Osteoblast (primary cell): ENCODE data around the gene SNAI1. TPM values are rescaled to one million over a fixed set of nuclear protein-coding genes. Genes with fewer than 3 reads are reported as not detected.

Source experiments
- DNase-seq: peaks from one replicate; pipeline ENCODE4 v3.0.0; 2011; ENCODE audit warnings: low spot score, mixed read lengths; ENCODE audit not compliant: insufficient read length; ENCODE audit errors: missing footprints
- H2AFZ ChIP-seq: 2 replicates; pipeline ENCODE4 v1.6.0; 2011; ENCODE audit warnings: mild to moderate bottlenecking, low read length
- H3K27ac ChIP-seq: 2 replicates; pipeline ENCODE4 v1.5.1; 2011; ENCODE audit warnings: mild to moderate bottlenecking, low read depth, low read length, moderate library complexity
- H3K27me3 ChIP-seq: 2 replicates; pipeline ENCODE4 v1.6.0; 2012; ENCODE audit warnings: mild to moderate bottlenecking, control low read depth, inconsistent platforms, low read length, moderate library complexity; ENCODE audit not compliant: insufficient read depth
- H3K36me3 ChIP-seq: 2 replicates; pipeline ENCODE4 v1.5.1; 2011; ENCODE audit warnings: mild to moderate bottlenecking, low read length, control low read depth, moderate library complexity; ENCODE audit not compliant: insufficient read depth
- H3K4me1 ChIP-seq: 2 replicates; pipeline ENCODE4 v1.5.1; 2011; ENCODE audit warnings: mild to moderate bottlenecking, low read length, control low read depth, moderate library complexity; ENCODE audit not compliant: insufficient read depth
- H3K4me2 ChIP-seq: 2 replicates; pipeline ENCODE4 v1.6.0; 2011; ENCODE audit warnings: mild to moderate bottlenecking, low read length; ENCODE audit not compliant: insufficient read depth
- H3K4me3 ChIP-seq: fragments of 200-600 bp; sonication (generic); 3 replicates; pipeline ENCODE4 v1.5.1; 2012; ENCODE audit warnings: mild to moderate bottlenecking, low read length, inconsistent platforms; ENCODE audit not compliant: insufficient read depth
- H3K79me2 ChIP-seq: 2 replicates; pipeline ENCODE4 v1.6.0; 2012; ENCODE audit warnings: mild to moderate bottlenecking, low read length, control low read depth, inconsistent platforms; ENCODE audit not compliant: insufficient read depth
- H3K9me3 ChIP-seq: 2 replicates; pipeline ENCODE4 v1.5.1; 2011; ENCODE audit warnings: low read depth, low read length, control low read depth
- H4K20me1 ChIP-seq: 2 replicates; pipeline ENCODE4 v1.6.0; 2012; ENCODE audit warnings: mild to moderate bottlenecking, low read length, control low read depth; ENCODE audit not compliant: insufficient read depth
- total RNA-seq: library from RNA; depleted of rRNA; stranded (reverse); fragments of >200 nt; gene quantifications from 2 replicates; pipeline ENCODE4 v1.2.3, GENCODE V29; 2012
- TF ChIP-seq, protein P1 (sequence below): IDR thresholded peaks from 2 replicates; pipeline ENCODE4 v1.5.1; 2011; ENCODE audit warnings: mild to moderate bottlenecking, low read depth, low read length, moderate library complexity; ENCODE audit errors: extremely low read depth

Gene SNAI1
- total RNA-seq, 1 donor, result 1.8 TPM

DNA sequence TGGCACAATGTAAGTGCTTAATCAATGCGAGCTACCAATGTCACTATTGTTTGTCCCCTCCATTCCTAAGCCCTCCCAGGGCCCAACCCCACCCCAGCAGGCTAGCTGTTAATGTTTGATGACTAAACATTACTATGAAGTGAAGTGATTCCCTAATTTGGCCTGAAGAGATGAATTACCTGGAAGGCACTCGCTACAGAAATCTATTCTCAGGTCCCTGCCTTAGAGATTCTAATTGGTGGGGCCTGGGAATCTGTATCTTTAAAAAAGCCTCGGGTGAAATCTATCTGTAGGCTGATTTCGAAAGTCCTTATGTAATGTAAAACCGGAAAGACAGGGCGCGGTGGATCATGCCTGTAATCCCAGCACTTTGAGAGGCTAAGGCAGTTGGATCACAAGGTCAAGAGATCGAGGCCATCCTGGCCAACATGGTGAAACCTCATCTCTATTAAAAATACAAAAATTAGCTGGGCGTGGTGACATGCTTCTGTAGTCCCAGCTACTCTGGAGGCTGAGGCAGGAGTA lies 16.9 kb upstream of the SNAI1 start:
- no peak overlapping the region for H3K4me2 ChIP-seq
- no peak overlapping the region for H2AFZ ChIP-seq

DNA sequence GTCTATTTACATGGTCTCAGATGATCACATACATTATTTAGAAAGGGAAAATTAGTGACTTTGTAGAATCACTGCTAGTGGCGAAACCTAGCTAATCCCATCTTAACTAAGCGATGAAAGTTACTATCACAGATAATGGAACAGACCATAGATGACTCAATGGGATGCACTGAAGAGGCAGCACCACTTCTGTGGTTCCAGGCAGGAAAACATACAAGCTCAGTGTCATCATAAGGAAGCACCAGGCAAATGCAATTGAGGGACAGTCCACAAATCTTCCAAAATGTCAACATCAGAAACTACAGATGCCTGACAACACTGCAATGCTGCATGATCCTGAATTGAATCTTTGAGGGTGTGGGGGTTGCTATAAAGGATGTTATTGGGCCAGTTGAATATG lies 15.9 kb upstream of the SNAI1 start:
- H3K4me1 ChIP-seq, result peaks cover 14% of the 10 kb centered on the region
- TF ChIP-seq, protein P1, sequence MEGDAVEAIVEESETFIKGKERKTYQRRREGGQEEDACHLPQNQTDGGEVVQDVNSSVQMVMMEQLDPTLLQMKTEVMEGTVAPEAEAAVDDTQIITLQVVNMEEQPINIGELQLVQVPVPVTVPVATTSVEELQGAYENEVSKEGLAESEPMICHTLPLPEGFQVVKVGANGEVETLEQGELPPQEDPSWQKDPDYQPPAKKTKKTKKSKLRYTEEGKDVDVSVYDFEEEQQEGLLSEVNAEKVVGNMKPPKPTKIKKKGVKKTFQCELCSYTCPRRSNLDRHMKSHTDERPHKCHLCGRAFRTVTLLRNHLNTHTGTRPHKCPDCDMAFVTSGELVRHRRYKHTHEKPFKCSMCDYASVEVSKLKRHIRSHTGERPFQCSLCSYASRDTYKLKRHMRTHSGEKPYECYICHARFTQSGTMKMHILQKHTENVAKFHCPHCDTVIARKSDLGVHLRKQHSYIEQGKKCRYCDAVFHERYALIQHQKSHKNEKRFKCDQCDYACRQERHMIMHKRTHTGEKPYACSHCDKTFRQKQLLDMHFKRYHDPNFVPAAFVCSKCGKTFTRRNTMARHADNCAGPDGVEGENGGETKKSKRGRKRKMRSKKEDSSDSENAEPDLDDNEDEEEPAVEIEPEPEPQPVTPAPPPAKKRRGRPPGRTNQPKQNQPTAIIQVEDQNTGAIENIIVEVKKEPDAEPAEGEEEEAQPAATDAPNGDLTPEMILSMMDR, result no peak
- H4K20me1 ChIP-seq, result peaks cover 3% of the 10 kb centered on the region
- no peak overlapping the region for H3K27ac ChIP-seq
- no peaks in the 10 kb centered on the region for H3K79me2 ChIP-seq
- H3K4me2 ChIP-seq, result no peak overlapping the region
- no peak for DNase-seq
- no peak overlapping the region for H2AFZ ChIP-seq
- no peaks in the 10 kb centered on the region for H3K36me3 ChIP-seq
- H3K4me3 ChIP-seq, result no peak overlapping the region
- no peaks in the 10 kb centered on the region for H3K27me3 ChIP-seq
- H3K9me3 ChIP-seq, result no peaks in the 10 kb centered on the region

More for the DNA sequence above, 16.9 kb upstream of the SNAI1 start:
- TF ChIP-seq, protein P1, result no peak
- H3K27me3 ChIP-seq, result no peaks in the 10 kb centered on the region
- H3K4me3 ChIP-seq, result no peak overlapping the region
- H4K20me1 ChIP-seq, result peaks cover 3% of the 10 kb centered on the region
- no peak overlapping the region for H3K27ac ChIP-seq
- no peaks in the 10 kb centered on the region for H3K79me2 ChIP-seq
- H3K9me3 ChIP-seq, result no peaks in the 10 kb centered on the region
- no peak for DNase-seq
- H3K4me1 ChIP-seq, result peaks cover 14% of the 10 kb centered on the region
- no peaks in the 10 kb centered on the region for H3K36me3 ChIP-seq

DNA sequence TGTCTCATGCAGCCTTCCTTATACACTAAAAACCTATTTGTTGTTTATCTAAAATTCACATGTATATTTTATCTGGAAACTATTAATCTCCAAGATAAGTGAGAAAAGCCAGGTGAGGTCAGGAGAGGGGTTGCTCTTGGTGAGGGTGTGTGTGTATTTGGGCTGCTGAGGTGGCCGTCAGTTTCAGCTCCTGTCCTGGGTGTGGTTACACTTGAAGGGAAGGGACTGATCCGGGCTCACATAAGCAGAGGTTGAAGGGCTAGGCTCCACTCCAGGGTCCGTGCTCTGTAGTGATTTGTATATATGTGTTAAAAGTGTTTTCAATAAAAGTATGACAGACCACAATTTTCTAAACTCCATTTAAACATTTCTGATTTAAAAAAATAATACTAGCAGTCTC lies 13.5 kb upstream of the SNAI1 start:
- Histone ChIP-seq H3K4me1 (peaks cover 14% of the 10 kb centered on the region), H3K79me2 (no peaks in the 10 kb centered on the region), H3K4me3 (no peak overlapping the region), H4K20me1 (peaks cover 3% of the 10 kb centered on the region), H3K27ac (no peak overlapping the region), H3K36me3 (no peaks in the 10 kb centered on the region), H3K4me2 (no peak overlapping the region), H3K27me3 (no peaks in the 10 kb centered on the region), H2AFZ (no peak overlapping the region), H3K9me3 (no peaks in the 10 kb centered on the region)
- no peak for DNase-seq
- TF ChIP-seq, protein P1, result no peak

DNA sequence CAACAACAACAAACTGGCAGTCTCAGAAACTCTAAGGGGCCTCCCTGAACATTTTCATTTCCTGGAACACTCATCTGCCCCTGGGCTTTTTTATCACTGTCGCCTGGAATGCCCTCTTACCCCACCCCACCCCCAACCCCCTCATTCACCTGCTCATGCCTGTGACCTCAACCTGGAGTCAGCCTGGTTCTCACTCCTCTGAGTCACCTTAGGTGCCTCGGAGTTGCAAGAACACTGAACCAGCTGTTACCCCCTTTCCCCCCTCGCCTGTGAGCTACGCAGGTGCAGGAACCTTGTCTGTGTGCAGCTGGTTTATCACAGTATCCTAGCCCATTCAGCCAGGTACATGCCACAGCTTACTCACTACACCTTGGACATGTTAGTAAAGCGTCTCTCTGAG lies 12.8 kb upstream of the SNAI1 start:
- peaks cover 3% of the 10 kb centered on the region for H4K20me1 ChIP-seq
- H2AFZ ChIP-seq, result no peak overlapping the region
- TF ChIP-seq, protein P1, result no peak
- H3K9me3 ChIP-seq, result no peaks in the 10 kb centered on the region
- no peaks in the 10 kb centered on the region for H3K27me3 ChIP-seq
- no peak overlapping the region for H3K27ac ChIP-seq
- no peaks in the 10 kb centered on the region for H3K36me3 ChIP-seq
- peaks cover 14% of the 10 kb centered on the region for H3K4me1 ChIP-seq
- no peak overlapping the region for H3K4me3 ChIP-seq
- no peak overlapping the region for H3K4me2 ChIP-seq
- no peak for DNase-seq
- no peaks in the 10 kb centered on the region for H3K79me2 ChIP-seq
